Suppressor macrophage (primary cell): ENCODE results near the gene KIFC3.
"Not testable (repeated sequence)": the region's sequence is repeated elsewhere in the genome, so short reads cannot be mapped to it uniquely, and the experiment has no call there.

Experiments
- DNase-seq, 4 experiments: peaks; one replicate each; pipeline ENCODE4 v3.0.0-alpha.2; 2020 to 2022

KIFC3 gene

DNA sequence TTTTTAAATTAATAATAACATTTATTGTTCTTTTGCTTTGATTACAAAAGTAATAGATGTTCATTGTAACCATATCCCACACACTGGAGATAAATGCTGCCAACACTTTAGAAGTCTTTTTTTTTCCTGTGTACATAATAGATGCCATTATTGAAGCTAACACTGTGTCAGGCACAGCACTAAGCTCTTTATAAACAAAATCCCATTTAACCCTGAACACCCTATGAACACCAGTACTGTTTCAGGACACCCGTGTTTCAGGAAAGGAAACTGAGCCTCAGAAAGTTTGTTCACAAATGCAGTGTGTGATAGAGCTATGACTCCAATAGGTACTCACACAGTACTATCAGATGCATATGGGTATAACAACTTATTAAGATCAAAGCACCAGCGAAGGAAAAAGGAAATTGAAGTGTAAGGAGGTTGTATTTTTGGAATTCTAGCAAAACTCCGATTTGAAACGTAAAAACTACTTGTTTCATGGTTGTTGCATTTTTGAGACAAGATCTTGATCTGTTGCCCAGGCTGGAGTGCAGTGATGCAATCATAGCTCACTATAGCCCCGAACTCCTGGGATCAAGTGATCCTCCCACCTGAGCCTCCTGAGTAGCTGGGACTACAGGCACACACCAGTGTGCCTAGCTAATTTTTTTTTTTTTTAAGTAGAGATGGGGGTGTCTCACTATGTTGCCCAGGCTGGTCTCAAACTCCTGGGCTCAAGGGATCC, 2.0 kb upstream of the KIFC3 start:
- DNase-seq, result no peak

- no peak for DNase-seq
Observed at GRCh38 chr16:57803134-57803990, 1.1 kb upstream of the KIFC3 start.

- peak; percentile 38 to 82 (median 62) for DNase-seq
Observed at GRCh38 chr16:57801809-57802340, 416 bp downstream of the KIFC3 start.

DNA sequence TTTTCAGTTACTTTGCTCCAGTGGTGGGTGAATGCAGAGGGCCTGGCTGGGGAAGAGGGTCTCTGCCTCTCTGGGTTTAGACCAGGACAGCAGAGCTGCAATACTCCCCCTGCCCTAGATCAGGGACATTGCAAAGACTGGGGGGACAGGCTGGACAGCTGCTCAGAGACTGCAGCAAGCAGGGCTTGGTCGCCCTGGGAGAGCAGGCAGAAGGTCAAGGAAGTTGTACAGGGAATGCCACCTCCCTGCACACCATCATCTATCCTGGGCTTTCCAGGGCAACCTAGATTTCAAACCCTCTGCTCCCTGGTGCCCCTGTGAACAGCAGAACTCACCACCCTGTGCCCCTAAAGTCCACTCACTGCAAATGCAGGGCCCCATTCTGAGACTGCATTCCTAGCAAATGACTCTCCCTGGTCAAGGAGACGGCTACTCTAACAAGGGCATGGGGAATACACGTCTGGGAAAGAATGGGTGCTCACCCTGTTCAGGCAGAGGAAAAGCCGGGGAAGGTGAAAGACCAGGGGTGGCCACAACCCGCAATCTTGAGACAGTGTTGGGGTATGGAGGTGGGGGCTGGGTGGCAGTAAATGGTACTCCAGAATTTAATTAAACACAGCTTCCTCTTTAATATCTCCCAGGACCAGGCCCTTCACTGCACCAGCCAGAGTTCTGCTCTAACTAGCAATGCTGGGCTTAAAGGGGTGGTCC, 1.0 kb downstream of the KIFC3 start:
- DNase-seq, result no peak

DNA sequence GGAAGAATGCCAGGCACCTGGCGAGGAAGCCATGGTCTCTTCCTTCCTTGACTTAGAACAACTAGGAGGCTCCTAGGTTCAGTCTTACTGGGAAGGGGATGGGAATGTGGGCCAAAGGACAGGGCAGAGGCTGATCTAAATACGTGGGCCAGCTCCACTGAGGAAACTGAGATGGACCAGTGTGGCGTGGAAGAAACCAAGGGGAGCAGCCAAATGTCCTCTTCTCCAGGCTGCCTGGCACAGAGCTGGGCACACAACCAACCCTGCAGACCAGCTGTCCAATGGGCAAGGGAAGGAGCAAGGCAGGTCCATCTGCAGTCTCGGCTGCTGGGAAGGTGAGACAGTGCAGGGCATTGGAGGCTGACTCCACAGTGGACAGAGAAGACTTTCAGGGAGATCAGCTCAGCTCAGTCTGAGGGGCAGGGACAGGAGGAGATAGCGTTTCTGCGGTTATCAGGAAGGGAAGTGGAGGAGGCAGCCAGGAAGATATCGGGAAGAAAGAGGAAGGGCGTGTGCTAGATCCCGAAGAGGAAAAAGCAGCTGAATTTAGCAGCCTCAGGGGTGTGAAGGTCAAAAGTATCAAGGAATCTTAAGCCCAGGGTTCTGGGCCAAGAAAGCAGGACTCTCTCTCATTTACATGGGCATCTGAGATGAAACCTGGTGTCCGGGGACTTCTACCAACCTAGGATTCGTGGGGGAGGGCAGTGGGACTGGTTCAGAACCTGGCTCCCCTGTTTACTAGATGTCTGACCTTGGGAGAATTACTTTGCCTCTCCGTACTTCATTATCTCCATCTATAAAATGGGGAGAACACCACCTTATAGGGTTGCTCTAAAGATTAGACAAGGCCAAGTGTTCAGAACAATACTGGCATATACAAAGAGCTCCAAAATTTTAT, 1.8 kb downstream of the KIFC3 start:
- peak; percentile 32 to 50 (median 43) for DNase-seq

DNA sequence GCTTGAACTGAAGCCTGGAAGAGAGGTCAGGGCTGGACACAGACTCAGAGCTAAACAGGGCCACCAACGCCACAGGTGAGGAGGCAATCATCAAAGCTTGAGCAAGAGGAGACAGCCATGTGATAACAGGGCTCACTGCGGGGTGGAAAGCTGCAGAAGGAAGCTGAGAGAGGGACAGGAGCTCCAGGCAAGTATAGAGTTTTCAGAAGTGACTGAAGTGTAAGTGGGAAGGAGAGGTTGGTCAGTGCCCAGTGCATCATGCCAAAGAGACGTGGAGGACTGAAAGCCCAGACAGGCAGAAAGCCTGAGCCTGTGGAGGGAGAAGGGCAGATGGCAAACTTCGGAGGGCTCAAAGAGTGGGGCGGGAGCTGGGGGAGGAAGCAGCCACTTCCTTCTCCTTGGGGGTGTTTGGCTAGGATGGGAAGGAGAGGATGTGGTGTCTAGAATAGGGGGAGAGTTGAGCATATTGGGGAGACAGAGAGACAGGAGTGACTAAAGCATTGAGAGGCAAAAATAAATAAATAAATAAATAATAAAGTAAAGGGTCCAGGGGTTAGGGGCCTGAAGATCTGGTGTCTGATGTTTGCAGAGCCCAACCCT, 2.6 kb downstream of the KIFC3 start:
- DNase-seq, result peak; percentile 39 to 58 (median 56)

GRCh38 chr16:57798953-57799599, 3.2 kb downstream of the KIFC3 start:
- peak in 3 of 4 experiments; percentile 21 to 35 (median 31) for DNase-seq

DNA sequence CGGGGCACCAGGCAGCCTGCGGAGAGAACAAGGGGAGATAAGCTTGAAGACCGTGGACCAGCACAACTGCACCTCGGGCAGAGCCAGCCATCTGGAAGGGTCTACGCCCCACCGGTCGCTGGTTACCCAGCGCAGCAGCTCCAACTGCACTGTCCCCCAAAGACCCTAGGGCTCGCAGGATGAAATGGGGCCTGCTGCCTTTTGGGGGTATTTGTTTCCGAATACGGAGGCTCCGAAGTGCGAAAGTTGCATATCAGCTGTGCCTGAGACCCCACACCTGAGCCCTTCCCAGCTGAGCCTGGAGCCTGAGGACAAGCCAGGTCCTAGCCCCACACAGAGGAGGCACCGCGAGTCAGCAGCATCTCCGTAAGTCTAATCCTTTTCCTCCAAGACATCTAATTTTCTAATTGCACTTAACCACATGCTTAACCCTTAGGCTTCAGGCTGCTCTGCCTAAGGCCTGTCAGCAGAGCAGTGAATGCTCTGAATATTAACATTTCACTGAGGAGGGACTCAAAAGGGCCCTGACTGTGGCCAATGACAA, 4.0 kb downstream of the KIFC3 start:
- DNase-seq, result no peak

GRCh38 chr16:57797526-57798266, 4.6 kb downstream of the KIFC3 start:
- DNase-seq, result no peak

DNA sequence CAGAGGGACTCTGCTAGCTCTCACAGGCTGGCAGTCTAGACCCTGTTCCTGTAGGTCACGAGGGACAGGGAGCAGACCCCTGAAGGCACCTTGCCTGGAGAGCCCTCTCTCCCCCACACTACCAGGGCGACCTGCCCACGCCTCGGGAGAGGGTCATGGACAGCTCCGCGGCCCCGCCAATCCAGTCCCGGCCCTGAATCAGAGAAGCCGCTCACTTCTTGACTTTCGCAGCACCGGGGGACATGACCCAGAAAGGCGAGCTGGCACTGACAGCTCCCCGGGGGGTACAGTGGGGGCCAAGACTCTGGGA, 5.1 kb downstream of the KIFC3 start:
- DNase-seq, result no peak

DNA sequence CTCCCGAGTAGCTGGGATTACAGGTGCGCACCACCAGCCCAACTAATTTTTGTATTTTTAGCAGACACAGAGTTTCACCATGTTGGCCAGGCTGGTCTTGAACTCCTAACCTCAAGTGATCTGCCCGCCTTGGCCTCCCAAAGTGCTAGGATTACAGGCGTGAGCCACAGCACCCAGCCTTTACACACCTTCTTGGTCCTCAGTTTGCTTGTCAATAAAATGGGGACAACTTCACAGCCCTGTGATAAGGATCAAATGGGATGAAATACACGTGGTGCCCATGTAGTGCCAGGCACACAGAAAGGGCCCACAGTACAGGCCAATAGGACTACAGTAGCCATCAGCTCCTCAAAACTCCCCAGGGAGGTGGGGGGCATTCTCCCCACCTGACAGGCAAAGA, 6.3 kb downstream of the KIFC3 start:
- DNase-seq, result not testable (repeated sequence)

DNA sequence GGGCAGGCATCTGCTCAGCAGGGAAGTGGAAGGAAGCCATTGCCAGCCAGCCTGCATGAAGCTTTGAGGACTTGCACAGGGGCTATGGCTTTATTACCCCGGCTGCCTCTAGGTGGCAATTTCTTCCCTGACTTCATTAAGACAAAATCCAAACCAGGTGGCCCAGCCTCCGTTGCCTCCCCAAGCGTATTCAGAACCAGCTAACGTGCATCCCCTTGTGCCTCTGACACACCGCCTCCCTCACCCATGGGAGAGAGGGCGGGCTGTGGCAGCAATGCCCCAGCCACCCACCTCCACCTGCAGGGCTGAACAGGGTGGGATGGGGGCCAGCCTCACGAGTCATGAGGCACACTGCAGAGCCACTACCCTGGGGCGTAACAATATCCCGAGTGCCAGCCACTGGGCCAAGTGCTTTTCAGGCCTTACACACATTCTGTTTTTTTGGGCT, 6.8 kb downstream of the KIFC3 start:
- peak in 3 of 4 experiments; percentile 58 to 66 (median 63) for DNase-seq

- no peak for DNase-seq
Observed at GRCh38 chr16:57794849-57795430, 7.4 kb downstream of the KIFC3 start.

DNA sequence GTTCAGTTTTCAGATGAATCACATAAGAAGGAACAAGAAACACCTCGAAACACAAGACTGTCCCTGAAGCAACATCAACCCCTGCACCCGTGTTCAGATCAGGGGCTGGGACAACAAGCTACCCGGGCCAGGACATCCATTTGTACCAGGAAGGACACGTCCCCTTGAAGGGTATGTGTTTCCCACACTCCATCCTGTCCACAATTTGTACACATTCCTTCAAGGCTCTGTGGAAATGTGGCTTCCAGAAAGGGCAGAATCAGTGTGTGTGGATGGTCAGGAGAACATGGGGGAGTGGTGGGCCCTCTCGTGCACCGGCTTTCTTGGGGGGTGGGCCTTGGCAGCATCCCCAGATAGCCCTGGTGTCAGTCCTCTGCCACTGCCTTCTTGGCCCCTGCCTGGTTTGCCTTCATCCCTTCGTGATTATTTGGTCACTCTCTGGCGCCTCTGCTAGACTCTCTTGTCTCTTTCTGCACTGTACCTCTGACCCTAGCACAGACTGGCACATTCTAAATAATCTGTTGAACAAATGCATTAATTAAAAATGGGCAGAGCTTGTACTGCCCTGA, 10.3 kb downstream of the KIFC3 start:
- no peak for DNase-seq

GRCh38 chr16:57791195-57791892, 10.9 kb downstream of the KIFC3 start:
- DNase-seq, result no peak

DNA sequence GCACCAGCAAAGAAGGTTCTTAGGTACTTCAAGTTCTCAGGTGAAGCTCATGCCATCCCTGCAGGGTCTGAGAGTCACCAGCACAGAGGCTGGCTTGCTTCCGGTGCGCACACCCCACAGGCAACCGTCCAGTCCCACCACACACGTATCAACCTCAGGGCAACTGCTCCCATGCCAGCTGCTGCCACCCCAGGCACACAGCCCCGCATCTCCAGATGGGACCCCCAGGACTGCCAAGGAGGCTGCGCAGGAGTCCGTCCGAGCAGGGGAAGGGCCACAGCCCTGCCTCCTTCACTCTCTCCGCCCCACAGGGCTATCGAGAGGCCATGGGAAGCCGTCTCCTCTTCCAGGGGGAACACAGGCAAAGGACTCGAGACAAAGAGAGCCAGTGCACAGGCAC, 13.3 kb downstream of the KIFC3 start:
- DNase-seq, result no peak

DNA sequence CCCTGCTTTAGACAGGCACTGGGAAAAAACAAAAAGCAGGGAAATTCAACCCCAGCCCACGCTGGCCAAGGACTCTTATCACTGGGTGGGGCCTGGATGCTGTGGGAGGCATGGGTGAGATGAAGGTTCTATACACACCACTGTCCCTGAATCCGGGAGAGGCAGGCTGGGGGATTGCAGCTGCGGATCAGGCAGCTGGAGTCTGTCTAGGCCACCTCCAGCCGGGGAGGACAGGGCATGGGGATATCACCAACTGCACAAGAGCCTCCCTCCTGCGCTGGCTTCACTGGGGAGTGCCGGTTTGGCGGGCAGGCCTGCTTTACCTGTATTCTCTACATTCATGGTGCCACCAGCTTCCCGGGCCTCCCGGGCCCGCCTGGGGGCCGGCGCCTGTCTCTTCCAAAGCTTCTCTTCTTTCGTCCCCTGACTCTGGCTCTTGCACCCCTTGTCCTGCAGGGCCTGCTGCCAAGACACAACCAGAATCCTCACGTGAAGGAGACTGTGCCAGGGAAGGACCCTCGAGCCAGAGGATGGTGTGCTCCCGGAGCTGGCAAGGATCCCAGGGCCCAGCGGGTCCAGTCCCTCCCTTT, 13.9 kb downstream of the KIFC3 start:
- no peak for DNase-seq

- DNase-seq, result no peak
Observed at GRCh38 chr16:57787519-57787905, 14.8 kb downstream of the KIFC3 start.
